Measurements from ENCODE around the gene MAGOHB.

MAGOHB gene

DNA sequence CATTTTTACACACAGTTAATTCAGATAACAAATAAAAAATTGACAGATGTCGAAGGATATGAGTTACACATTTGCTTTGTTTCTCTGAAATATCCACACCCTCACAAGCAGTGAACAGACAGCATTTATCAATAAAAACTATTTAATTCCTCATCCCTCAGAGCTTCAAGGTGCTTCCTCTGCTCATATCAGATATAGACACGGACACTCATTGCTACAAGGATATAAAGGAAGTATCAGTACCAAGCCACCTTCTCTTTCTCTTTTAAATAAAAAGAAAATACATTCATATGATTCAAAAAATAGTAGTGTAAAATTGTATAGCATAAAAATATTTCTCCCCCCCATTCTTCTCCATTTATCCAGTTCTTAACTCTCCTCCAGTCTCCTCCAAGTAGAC lies 21.9 kb upstream of the MAGOHB start:
- no peaks in the 10 kb centered on the region for H3K4me1 ChIP-seq (ENCODE audit: insufficient read depth, low read length, severe bottlenecking)
- no peak overlapping the region for H2AFZ ChIP-seq (ENCODE audit: low read length)

DNA sequence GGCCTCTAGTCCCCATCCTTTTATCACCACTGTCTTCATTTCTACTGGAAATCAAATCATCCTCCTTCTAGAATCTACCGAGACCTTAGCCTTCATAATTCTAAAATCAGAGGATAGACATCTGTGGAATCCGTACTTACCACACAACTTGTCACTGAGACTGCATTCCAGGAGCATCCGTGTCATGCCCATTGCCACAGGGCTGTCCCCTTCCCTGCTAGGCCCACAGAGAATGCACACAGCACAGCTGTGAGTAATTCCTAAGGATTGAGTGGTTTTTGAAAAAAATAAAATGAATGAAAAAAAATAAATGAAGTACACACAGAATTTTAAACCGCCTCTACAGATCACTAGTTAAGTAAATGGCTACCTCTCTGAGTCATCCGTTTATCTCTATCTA lies 21.0 kb upstream of the MAGOHB start:
- Histone ChIP-seq H3K4me2 (ENCODE audit: low read length) (no peak overlapping the region), H4K20me1 (ENCODE audit: insufficient read depth, low read length) (no peaks in the 10 kb centered on the region), H3K9me2 (ENCODE audit: low read depth, low read length) (no peaks in the 10 kb centered on the region), H3K27me3 (ENCODE audit: insufficient read depth, low read length) (no peaks in the 10 kb centered on the region), H3F3A (ENCODE audit: insufficient read depth, low read length) (no peaks in the 10 kb centered on the region), H2AFZ (ENCODE audit: low read length) (no peak overlapping the region), H3K9ac (ENCODE audit: low read length) (no peak overlapping the region), H3K36me3 (ENCODE audit: insufficient read depth, low read length) (no peaks in the 10 kb centered on the region), H3K27ac (ENCODE audit: low read depth, low read length, poor library complexity, severe bottlenecking) (no peak overlapping the region), H3K9me3 (ENCODE audit: low read length) (no peaks in the 10 kb centered on the region), H3K79me2 (ENCODE audit: insufficient read depth, low read length) (no peaks in the 10 kb centered on the region), H3K4me1 (ENCODE audit: insufficient read depth, low read length, severe bottlenecking) (no peaks in the 10 kb centered on the region), H3K4me3 (ENCODE audit: low read depth, low read length, poor library complexity, severe bottlenecking) (no peak overlapping the region)
- no peak for TF ChIP-seq EZH2 (IDR thresholded peaks at IDR 0.05; ENCODE audit: borderline replicate concordance, low read length)
- no peak for TF ChIP-seq CTCF (IDR thresholded peaks at IDR 0.05; ENCODE audit: low read length)

More for the DNA sequence above, 21.9 kb upstream of the MAGOHB start:
- Histone ChIP-seq H3K27me3 (ENCODE audit: insufficient read depth, low read length) (no peaks in the 10 kb centered on the region), H3F3A (ENCODE audit: insufficient read depth, low read length) (no peaks in the 10 kb centered on the region), H3K9ac (ENCODE audit: low read length) (no peak overlapping the region), H3K79me2 (ENCODE audit: insufficient read depth, low read length) (no peaks in the 10 kb centered on the region), H3K9me3 (ENCODE audit: low read length) (peaks cover 5% of the 10 kb centered on the region; the same call in 1 of the 2 replicates), H3K4me2 (ENCODE audit: low read length) (no peak overlapping the region), H3K27ac (ENCODE audit: low read depth, low read length, poor library complexity, severe bottlenecking) (no peak overlapping the region), H3K4me3 (ENCODE audit: low read depth, low read length, poor library complexity, severe bottlenecking) (no peak overlapping the region), H4K20me1 (ENCODE audit: insufficient read depth, low read length) (no peaks in the 10 kb centered on the region), H3K36me3 (ENCODE audit: insufficient read depth, low read length) (peaks cover 2% of the 10 kb centered on the region; the same call in 1 of the 2 replicates), H3K9me2 (ENCODE audit: low read depth, low read length) (no peaks in the 10 kb centered on the region)
- TF ChIP-seq CTCF (IDR thresholded peaks at IDR 0.05; ENCODE audit: low read length) = no peak
- no peak for TF ChIP-seq EZH2 (IDR thresholded peaks at IDR 0.05; ENCODE audit: borderline replicate concordance, low read length)

DNA sequence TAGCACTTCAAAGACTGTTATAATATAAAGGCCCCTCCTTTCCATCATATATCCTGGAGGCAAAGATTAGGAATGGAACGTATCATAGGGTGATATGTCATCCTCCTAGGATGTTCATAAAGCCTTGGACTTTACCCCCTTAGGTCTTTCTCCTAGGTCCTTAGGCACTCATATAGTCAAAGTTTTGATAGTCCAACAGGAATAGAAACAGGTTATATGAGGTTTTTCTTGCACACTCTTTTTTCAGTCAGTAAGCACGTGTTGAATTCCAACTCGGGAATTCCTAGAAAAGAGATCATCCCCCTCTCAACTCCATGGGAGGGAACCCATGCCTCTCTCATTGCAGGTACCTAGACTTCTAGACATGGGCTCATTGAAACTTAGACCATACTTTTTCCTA lies 20.1 kb upstream of the MAGOHB start:
- Histone ChIP-seq H3K4me1 (ENCODE audit: insufficient read depth, low read length, severe bottlenecking) (no peaks in the 10 kb centered on the region), H3F3A (ENCODE audit: insufficient read depth, low read length) (no peaks in the 10 kb centered on the region), H3K27me3 (ENCODE audit: insufficient read depth, low read length) (no peaks in the 10 kb centered on the region), H3K36me3 (ENCODE audit: insufficient read depth, low read length) (no peaks in the 10 kb centered on the region), H3K4me3 (ENCODE audit: low read depth, low read length, poor library complexity, severe bottlenecking) (no peak overlapping the region), H4K20me1 (ENCODE audit: insufficient read depth, low read length) (no peaks in the 10 kb centered on the region), H3K9me3 (ENCODE audit: low read length) (no peaks in the 10 kb centered on the region), H3K4me2 (ENCODE audit: low read length) (no peak overlapping the region), H3K79me2 (ENCODE audit: insufficient read depth, low read length) (no peaks in the 10 kb centered on the region), H3K9me2 (ENCODE audit: low read depth, low read length) (no peaks in the 10 kb centered on the region), H3K27ac (ENCODE audit: low read depth, low read length, poor library complexity, severe bottlenecking) (no peak overlapping the region), H2AFZ (ENCODE audit: low read length) (no peak overlapping the region), H3K9ac (ENCODE audit: low read length) (no peak overlapping the region)
- TF ChIP-seq EZH2 (IDR thresholded peaks at IDR 0.05; ENCODE audit: borderline replicate concordance, low read length) (no peak), CTCF (IDR thresholded peaks at IDR 0.05; ENCODE audit: low read length) (no peak)
